ENCODE measurements around the gene GOLGA8N.

Gene GOLGA8N

DNA sequence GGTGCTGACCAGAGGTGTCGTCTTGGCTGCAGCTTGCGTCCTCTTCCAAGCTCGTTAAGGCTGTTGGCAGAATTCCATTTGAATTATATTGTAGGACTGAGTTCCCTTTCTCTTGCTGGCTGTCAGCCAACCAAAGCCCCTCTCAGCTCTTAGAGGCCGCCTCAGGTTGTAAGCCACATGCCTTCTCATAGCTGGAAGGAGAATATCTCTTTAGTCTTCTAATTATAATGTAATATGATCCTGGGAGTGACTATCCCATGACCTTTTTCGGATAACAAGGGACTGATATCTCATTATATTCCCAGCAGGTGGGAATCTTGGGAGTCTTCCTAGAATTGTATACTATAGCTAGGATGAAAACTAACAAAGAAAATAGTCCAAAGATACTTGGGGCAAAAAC lies 53.0 kb downstream of the GOLGA8N start:
- TF ChIP-seq, protein P1, sequence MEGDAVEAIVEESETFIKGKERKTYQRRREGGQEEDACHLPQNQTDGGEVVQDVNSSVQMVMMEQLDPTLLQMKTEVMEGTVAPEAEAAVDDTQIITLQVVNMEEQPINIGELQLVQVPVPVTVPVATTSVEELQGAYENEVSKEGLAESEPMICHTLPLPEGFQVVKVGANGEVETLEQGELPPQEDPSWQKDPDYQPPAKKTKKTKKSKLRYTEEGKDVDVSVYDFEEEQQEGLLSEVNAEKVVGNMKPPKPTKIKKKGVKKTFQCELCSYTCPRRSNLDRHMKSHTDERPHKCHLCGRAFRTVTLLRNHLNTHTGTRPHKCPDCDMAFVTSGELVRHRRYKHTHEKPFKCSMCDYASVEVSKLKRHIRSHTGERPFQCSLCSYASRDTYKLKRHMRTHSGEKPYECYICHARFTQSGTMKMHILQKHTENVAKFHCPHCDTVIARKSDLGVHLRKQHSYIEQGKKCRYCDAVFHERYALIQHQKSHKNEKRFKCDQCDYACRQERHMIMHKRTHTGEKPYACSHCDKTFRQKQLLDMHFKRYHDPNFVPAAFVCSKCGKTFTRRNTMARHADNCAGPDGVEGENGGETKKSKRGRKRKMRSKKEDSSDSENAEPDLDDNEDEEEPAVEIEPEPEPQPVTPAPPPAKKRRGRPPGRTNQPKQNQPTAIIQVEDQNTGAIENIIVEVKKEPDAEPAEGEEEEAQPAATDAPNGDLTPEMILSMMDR (conservative IDR thresholded peaks at IDR 0.05; ENCODE audit: low read depth), result no peak
- POLR2A ChIA-PET (ENCODE audit: low non-redundant PET), result no interaction called here
- CTCF ChIA-PET, result no interaction called here
- H3K27ac ChIP-seq, result no peak overlapping the region
- DNase-seq (ENCODE audit: low spot score), result no peak

DNA sequence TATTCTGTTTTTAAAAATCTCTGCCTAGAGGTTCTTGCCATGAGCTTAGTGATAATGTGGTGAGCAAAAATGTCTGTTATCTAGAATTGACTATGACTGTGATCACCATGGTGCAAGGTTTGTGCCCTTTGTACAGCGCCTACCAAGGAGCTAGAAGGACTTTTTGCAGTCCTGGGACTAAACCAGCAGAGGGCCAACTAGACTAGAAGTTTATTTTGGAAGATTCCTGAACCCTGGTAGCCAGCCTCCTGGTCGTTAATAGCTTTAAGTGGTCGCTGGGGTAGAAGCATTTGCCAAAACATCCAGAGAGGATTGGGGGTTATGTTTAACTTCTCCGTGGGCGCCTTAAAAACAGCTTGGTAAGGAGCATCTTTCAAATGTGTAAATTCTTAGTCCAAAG lies 56.1 kb downstream of the GOLGA8N start:
- H3K27ac ChIP-seq, result no peak overlapping the region
- CTCF ChIA-PET, result interaction anchor here (0.7 to 1.6 kb wide), 5 partner anchors 8 to 484 kb away, joined by 3 to 5 read pairs (median 4); no protein-coding TSS in a partner anchor
- TF ChIP-seq, protein P1 (conservative IDR thresholded peaks at IDR 0.05; ENCODE audit: low read depth), result no peak; the same call in 1 of the 2 replicates
- POLR2A ChIA-PET (ENCODE audit: low non-redundant PET), result no interaction called here
- no peak for DNase-seq (ENCODE audit: low spot score)

DNA sequence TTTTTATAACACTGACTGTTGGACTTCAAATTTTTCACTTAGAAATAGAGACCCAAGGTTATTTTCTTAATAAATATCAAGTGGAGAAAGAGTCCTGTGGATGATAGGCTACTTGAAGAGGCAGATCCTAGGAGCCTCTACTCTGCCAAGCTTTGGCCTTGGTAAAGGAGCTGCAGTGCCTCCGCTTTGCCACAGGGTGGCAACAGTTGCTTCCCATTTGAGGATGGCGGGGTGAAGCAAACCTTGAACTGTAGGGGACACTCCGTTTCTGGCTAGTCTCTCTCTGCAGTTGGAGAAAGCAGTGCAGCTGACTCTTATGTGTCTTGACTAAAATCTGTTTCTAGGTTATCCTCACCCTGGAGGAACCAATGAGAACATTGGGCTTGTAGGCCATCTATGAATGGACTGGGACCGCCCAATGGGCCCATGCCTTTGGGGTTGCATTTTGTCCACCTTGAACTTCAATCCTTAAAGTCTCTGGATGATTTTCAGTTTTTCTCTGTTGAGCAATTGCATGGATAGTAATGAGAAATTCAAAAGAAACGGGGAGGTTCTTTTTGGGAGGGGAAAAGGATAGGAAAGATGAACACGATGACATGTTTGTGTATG lies 58.1 kb downstream of the GOLGA8N start:
- CTCF ChIA-PET, result interaction anchor here (0.6 to 1.4 kb wide), 2 partner anchors 224 to 371 kb away, joined by 3 read pairs; no protein-coding TSS in a partner anchor
- POLR2A ChIA-PET (ENCODE audit: low non-redundant PET), result no interaction called here
- TF ChIP-seq, protein P1 (conservative IDR thresholded peaks at IDR 0.05; ENCODE audit: low read depth), result peak; percentile 97
- no peak overlapping the region for H3K27ac ChIP-seq
- DNase-seq (ENCODE audit: low spot score), result peak; percentile 73

DNA sequence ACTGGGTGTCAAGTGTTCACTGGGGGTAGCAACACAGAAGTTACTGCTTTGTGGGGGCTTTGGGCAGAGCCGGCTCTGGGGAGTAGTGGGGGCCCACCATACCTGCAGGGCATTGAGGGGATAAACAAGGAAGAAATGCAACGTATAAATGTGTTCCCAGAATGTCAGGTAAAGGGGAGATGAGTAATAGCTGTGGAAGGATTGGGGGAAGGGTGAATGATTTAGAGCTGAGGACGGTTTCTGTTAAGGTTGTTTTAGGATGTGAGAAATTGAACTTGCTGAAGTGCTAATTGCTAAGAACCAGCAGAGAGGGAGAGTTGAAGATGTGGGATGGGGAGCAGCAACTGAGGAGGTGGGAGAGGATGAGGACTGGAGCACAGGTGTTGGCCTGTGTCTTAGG lies 58.9 kb downstream of the GOLGA8N start:
- no peak overlapping the region for H3K27ac ChIP-seq
- POLR2A ChIA-PET (ENCODE audit: low non-redundant PET), result no interaction called here

DNA sequence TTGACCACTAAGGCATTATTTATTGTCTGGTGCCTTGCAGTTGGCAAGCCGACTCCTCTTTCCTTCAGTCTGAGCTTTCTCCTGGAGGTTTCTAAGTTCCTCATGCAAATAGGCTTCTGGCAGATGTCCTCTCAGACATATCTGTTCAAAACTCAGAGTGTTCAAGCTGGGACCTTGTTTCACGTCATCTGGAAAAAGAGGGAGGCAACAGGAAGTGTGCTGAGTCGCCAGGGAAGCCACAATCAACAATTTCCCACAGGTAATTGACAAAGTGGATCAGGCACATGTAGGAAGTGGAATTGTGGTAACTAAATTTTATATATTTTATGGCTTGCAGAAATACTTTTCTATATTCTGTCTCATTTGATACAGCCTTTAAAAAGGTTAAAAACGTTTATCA lies 62.8 kb downstream of the GOLGA8N start:
- no peak overlapping the region for H3K27ac ChIP-seq
- POLR2A ChIA-PET (ENCODE audit: low non-redundant PET), result no interaction called here
- TF ChIP-seq, protein P1 (conservative IDR thresholded peaks at IDR 0.05; ENCODE audit: low read depth), result no peak
- CTCF ChIA-PET, result interaction anchor here (0.6 kb wide), 1 partner anchor 86 kb away, joined by 3 read pairs; no protein-coding TSS in a partner anchor
- DNase-seq (ENCODE audit: low spot score), result no peak

More for the DNA sequence above, 58.9 kb downstream of the GOLGA8N start:
- TF ChIP-seq, protein P1 (conservative IDR thresholded peaks at IDR 0.05; ENCODE audit: low read depth), result no peak
- CTCF ChIA-PET, result no interaction called here
- peak; percentile 39 for DNase-seq (ENCODE audit: low spot score)

DNA sequence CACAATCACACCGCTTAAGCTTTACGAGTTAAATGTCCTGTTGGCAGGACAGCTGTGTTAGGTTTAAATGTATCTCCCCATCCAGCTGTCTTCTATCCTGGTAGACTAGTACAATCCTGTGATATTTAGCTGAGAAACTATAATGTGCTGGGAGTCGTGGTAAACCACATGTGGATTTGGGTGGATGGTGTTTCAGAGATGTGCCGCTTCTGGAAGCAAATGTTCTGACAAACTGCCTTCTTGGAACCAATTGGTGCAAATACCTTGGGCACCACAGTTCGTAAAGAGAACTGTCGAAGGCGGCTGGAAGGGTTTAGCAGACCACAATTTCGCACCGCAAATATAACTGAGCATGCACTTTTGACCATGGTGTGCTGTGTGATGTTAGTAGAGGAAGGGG lies 63.2 kb downstream of the GOLGA8N start:
- ChIA-PET POLR2A (ENCODE audit: low non-redundant PET) (no interaction called here), CTCF (no interaction called here)
- TF ChIP-seq, protein P1 (conservative IDR thresholded peaks at IDR 0.05; ENCODE audit: low read depth), result no peak
- no peak for DNase-seq (ENCODE audit: low spot score)
- H3K27ac ChIP-seq, result no peak overlapping the region

Measured in RWPE1 (cell line).